Loucy (cell line): ENCODE measurements around the gene C1orf159.

Source experiments
- H2AFZ ChIP-seq: fragments of 200-600 bp; sonication (generic); 2 replicates; pipeline ENCODE4 v1.6.0; 2016; ENCODE audit warnings: antibody characterized with exemption, mild to moderate bottlenecking, low read length, moderate library complexity
- H3F3A ChIP-seq: fragments of 200-600 bp; 2 replicates; pipeline ENCODE4 v1.6.0; 2016; ENCODE audit warnings: antibody characterized with exemption, low read depth, mild to moderate bottlenecking
- H3K27me3 ChIP-seq: fragments of 200-600 bp; sonication (generic); 2 replicates; pipeline ENCODE4 v1.6.1; 2014; ENCODE audit warnings: low read length, mild to moderate bottlenecking; ENCODE audit not compliant: insufficient read depth, poor library complexity, severe bottlenecking
- H3K36me3 ChIP-seq: fragments of 200-600 bp; sonication (generic); 2 replicates; pipeline ENCODE4 v1.6.1; 2016; ENCODE audit warnings: low read length; ENCODE audit not compliant: insufficient read depth
- H3K4me1 ChIP-seq: fragments of 200-600 bp; sonication (generic); 2 replicates; pipeline ENCODE4 v1.5.1; 2014; ENCODE audit warnings: low read length, mild to moderate bottlenecking; ENCODE audit not compliant: insufficient read depth, poor library complexity, severe bottlenecking
- H3K4me2 ChIP-seq: fragments of 200-600 bp; sonication (generic); 2 replicates; pipeline ENCODE4 v1.6.0; 2014; ENCODE audit warnings: antibody characterized with exemption, low read length, low read depth, mild to moderate bottlenecking; ENCODE audit not compliant: poor library complexity, severe bottlenecking
- H3K4me3 ChIP-seq: fragments of 200-600 bp; sonication (generic); 2 replicates; pipeline ENCODE4 v1.5.1; 2014; ENCODE audit warnings: low read length, mild to moderate bottlenecking, mixed read lengths; ENCODE audit not compliant: poor library complexity, severe bottlenecking
- H3K79me2 ChIP-seq: fragments of 200-600 bp; sonication (generic); 2 replicates; pipeline ENCODE4 v1.6.1; 2014; ENCODE audit warnings: low read length; ENCODE audit not compliant: insufficient read depth
- H3K9ac ChIP-seq: fragments of 200-600 bp; sonication (generic); 2 replicates; pipeline ENCODE4 v1.6.0; 2014; ENCODE audit warnings: mild to moderate bottlenecking, low read depth, low read length, moderate library complexity; ENCODE audit not compliant: poor library complexity, severe bottlenecking
- H3K9me2 ChIP-seq: fragments of 200-600 bp; sonication (generic); replicated peaks from 2 replicates; pipeline ENCODE4 v1.6.1; 2016; ENCODE audit warnings: low read depth, low read length, mixed read lengths
- H3K9me3 ChIP-seq: fragments of 200-600 bp; sonication (generic); 2 replicates; pipeline ENCODE4 v1.6.1; 2014; ENCODE audit warnings: mild to moderate bottlenecking, antibody characterized with exemption, low read length, low read depth; ENCODE audit not compliant: insufficient read depth
- H4K20me1 ChIP-seq: fragments of 200-600 bp; sonication (generic); 2 replicates; pipeline ENCODE4 v1.6.0; 2014; ENCODE audit warnings: antibody characterized with exemption, low read length, mild to moderate bottlenecking; ENCODE audit not compliant: insufficient read depth, poor library complexity, severe bottlenecking
- CTCF ChIP-seq: fragments of 200-600 bp; sonication (generic); conservative IDR thresholded peaks from 2 replicates; pipeline ENCODE4 v1.5.1; 2014; ENCODE audit warnings: mild to moderate bottlenecking, antibody characterized with exemption, low read length
- EZH2phosphoT487 ChIP-seq: fragments of 200-600 bp; IDR thresholded peaks from 2 replicates; pipeline ENCODE4 v1.6.1; 2018; ENCODE audit warnings: antibody characterized with exemption, mild to moderate bottlenecking, moderate library complexity, borderline replicate concordance

C1orf159 gene

GRCh38 chr1:1048765-1049164 is 67.1 kb downstream of the C1orf159 start:
- no peaks in the 10 kb centered on the region for H3K9me2 ChIP-seq
- no peaks in the 10 kb centered on the region for H3K79me2 ChIP-seq
- H3K4me2 ChIP-seq, result no peak overlapping the region
- H3K4me1 ChIP-seq, result no peaks in the 10 kb centered on the region
- no peaks in the 10 kb centered on the region for H3K36me3 ChIP-seq
- no peaks in the 10 kb centered on the region for H4K20me1 ChIP-seq
- H2AFZ ChIP-seq, result no peak overlapping the region
- no peaks in the 10 kb centered on the region for H3K27me3 ChIP-seq
- no peak overlapping the region for H3K9ac ChIP-seq
- H3F3A ChIP-seq, result no peaks in the 10 kb centered on the region
- H3K4me3 ChIP-seq, result no peak overlapping the region
- H3K9me3 ChIP-seq, result no peaks in the 10 kb centered on the region
- TF ChIP-seq EZH2phosphoT487, result no peak
- TF ChIP-seq CTCF, result no peak

- no peak for TF ChIP-seq EZH2phosphoT487
- TF ChIP-seq CTCF, result no peak
- Histone ChIP-seq H4K20me1 (no peaks in the 10 kb centered on the region), H2AFZ (no peak overlapping the region), H3K36me3 (no peaks in the 10 kb centered on the region), H3K9me3 (no peaks in the 10 kb centered on the region), H3K27me3 (no peaks in the 10 kb centered on the region), H3K79me2 (no peaks in the 10 kb centered on the region), H3K4me1 (no peaks in the 10 kb centered on the region), H3K9me2 (no peaks in the 10 kb centered on the region), H3K4me3 (no peak overlapping the region), H3F3A (no peaks in the 10 kb centered on the region), H3K4me2 (no peak overlapping the region), H3K9ac (no peak overlapping the region)
Measured at GRCh38 chr1:1047963-1048362, 67.9 kb downstream of the C1orf159 start.

GRCh38 chr1:1047407-1047806 is 68.5 kb downstream of the C1orf159 start:
- Histone ChIP-seq H3K9me3 (no peaks in the 10 kb centered on the region), H3K36me3 (no peaks in the 10 kb centered on the region), H3K9me2 (no peaks in the 10 kb centered on the region), H3F3A (no peaks in the 10 kb centered on the region), H3K27me3 (no peaks in the 10 kb centered on the region), H3K4me3 (no peak overlapping the region), H2AFZ (no peak overlapping the region), H3K4me1 (no peaks in the 10 kb centered on the region), H3K4me2 (no peak overlapping the region), H3K9ac (no peak overlapping the region), H3K79me2 (no peaks in the 10 kb centered on the region), H4K20me1 (no peaks in the 10 kb centered on the region)
- TF ChIP-seq EZH2phosphoT487 (no peak), CTCF (no peak)
